Fibroblast of skin of scalp (primary cell): ENCODE data around the gene DMRT1. TPM values are rescaled to one million over a fixed set of nuclear protein-coding genes. Genes with fewer than 3 reads are reported as not detected.

ENCODE experiments used
- DNase-seq: peaks from one replicate; pipeline ENCODE4 v3.0.0-alpha.2; 2013
- polyA plus RNA-seq, 2 experiments: library from polyadenylated mRNA; unstranded; fragments of 120-200 nt; gene quantifications; one replicate each; pipeline ENCODE4 v1.2.1, GENCODE V29; 2013; ENCODE audit not compliant: insufficient read length in 2 of 2

DMRT1 gene
- polyA plus RNA-seq (2013, experiment 1 of 2; ENCODE audit: insufficient read length) = not detected
- not detected for polyA plus RNA-seq (2013, experiment 2 of 2; ENCODE audit: insufficient read length)

DNA sequence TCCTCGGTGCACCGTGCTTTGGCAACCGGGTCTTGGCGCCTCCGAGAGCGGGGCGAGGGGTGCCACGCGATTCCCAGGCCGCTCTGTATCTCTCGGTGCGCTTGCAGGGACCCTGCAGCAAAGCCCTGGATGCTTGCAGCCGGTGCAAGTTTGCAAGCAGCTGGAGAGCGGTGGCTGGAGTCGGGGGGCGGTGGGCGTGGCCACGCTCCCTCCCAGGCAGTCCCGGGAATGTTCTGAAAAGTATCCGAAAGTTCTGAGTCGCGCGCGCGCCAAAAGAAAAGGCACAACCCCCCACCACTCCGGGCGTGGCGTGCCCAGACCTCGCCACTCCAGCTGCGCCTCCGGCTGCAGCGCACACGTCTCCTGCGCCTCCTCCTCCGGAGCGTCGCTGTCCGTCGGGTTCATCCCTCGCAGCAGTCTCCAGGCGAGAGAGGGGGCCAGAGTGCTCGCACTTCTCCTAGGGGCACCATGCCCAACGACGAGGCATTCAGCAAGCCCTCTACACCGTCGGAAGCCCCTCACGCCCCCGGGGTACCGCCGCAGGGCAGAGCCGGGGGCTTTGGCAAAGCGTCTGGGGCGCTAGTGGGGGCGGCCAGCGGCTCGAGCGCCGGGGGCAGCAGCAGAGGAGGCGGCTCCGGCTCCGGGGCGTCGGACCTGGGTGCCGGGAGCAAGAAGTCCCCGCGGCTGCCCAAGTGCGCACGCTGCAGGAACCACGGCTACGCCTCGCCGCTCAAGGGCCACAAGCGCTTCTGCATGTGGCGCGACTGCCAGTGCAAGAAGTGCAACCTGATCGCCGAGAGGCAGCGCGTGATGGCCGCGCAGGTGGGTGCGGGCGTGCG, at the start of gene DMRT1:
Gene DMRT1, plus strand, starts transcription at position 327 of the 839 bp plus-strand sequence. Its CDS starts 142 bp downstream, at position 469.
- no peak for DNase-seq

DNA sequence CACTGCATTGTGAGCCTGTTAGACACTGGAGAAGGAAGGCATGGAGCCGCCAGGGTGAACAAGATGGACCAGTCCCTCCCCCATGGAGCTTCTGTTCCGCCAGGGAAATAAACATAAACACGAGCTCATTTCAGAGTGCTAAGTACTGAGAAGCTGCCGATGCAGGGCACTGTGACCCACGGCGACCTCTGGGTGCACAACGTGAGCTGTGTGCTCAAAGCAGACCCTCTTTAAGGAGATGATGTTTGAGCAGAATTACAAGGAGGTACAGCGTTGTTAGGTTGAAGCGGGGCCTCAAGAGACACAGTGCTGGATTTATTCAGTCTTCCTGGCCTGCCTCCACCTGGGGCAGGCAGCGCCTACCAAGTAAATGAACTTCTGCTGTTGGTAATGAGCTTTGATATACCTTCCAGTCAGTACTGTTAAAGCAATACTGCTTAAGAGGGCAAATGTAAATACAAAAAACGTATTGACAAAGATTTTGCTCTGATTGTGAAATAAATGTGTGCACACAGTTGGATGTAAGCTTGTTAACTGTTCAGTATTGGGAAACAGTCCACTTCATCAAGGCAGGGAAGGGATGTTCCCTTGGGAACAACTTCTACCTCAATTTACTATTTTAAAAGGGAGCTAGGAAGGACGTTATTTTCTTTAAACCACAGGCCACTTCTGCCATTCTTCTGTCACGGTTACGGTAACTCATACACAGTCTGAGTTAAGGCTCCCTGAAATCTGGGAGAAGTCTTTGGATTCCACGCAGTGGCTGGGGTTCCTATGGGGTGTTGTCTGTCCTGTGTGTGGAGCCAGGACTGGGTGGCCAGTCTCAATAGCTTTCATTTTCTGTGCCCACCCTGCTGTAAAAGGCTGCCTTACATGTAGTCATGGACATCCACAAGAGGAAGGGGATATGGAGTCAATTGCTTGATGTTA, 48.9 kb upstream of the DMRT1 start:
- DNase-seq = no peak

DNA sequence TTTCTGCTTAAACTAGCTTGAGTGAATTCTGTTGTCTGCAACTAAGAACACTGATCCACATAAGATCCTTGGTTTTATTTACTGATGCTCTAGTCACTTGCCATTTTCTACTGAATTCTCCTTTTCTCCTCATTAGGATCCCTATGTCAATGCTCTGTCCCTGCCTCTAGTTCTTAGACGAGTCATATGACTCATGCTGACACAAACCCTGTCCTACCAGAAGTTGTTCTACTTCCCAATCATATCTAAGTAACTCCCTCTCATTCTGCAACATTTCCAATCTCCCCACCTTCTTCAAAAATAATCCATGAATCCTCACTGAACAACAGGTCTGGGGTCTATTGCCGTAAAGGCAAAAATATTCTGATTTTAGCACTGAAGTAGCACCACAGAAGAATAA, 47.1 kb upstream of the DMRT1 start:
- no peak for DNase-seq

DNA sequence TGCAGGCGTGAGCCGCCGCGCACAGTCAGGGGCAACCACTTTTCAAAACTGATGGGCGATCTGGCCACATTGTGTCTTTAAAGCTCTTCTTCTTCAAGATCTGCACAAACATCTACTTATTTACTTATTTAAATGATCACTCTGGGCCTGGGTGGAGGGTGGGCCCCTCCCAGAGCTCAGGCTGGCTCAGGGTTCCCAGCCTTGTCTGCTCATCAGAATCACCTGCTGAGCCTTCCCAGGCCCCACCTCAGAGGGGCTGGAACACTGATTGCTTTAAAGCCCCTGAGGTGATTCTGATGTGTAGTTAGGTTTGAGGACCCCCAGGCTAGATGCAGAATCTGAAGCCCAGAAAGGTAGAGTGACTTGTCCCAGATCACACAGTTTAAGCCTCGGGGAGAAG, 45.6 kb upstream of the DMRT1 start:
- DNase-seq = no peak

DNA sequence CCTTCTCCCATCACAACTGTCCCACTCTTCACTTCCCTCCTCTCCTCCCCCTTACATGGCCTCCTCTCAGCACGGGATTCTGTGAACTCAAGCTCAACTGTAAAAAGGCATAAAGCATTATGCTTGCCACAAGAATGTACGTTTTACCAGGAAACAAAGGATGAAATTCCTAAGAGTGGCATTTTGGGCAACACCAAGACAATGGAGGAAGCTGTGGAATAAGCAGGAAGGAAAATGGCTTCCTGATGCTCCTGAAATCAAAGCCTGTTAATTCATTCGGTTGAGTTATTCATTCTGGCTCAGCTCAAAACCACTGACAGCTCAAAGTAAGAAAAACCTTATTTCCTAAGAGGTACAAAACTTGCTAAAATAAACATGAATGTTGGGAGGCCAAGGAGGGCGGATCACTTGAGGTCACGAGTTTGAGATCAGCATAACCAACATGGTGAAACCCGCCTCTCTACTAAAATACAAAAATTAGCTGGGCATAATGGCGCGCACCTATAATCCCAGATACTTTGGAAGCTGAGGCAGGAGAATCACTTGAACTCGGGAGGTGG, 40.8 kb upstream of the DMRT1 start:
- no peak for DNase-seq

DNA sequence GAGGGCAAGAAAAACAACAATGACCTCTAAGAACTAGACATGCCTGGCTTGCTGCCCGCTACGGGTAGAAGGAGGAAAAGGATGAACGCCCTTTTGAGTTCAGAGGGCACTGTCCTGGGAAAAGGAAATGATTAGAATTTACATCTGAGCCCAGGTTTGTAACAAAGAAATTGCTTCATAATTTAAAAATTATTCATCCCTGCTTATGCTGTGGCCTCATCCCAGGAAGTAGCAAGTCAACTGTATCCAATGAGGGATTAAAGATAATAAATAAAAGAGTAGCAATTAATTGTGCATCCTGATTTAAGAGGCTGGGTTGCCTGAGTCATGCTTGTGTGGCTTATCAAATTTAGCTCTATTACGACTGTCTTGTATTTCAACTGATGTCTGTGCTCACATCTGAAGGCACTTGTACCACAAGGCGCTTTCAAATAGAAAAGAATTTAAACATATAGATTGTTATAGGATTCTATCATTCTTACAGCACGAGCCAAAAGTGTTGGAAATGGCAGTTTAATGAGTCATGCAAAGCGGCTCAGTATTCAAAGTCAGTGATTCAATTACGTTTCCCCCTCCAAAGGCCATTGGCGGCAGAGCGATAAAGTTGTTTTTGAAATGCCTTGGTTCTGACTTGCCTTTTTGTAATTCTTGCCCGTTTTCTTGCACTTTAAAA, 40.0 kb upstream of the DMRT1 start:
- DNase-seq = peak; percentile 73

DNA sequence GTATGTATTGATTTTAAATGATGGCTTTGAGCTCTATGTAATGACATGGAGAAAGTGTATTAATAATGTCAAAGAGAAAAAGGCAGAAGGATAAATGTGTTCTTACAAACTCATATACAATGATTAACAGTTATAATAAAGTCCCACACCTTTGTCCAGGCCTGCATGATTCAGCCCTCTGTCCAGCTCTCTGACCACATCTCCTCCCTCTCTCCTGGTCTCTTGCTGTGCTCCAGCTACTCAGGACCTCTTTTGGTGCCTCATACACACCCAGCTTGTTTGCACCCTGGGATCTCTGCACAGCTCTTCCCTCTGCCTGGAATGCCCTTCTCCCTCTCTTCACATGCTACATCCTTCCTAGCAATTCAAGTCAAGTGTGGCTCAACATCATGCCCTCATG, 37.5 kb upstream of the DMRT1 start:
- no peak for DNase-seq

DNA sequence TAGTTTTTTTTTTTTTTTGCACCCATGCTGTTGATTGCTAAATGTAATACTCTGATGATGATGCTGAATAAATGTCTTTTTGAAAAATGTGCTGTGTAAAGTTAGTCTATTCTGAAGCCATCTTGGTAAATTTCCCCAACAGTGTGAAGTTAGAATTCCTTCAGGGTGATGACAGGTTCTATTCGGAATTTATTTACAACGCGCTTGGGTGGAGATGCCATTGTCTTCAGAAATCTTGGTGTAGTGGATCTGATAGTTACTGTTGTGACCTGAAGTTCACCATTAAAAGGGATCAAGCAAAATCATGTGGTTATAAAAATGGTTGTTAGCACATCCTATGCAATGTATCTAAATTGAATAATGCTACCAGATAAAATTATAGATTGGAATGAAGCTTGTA, 36.3 kb upstream of the DMRT1 start:
- DNase-seq = no peak

DNA sequence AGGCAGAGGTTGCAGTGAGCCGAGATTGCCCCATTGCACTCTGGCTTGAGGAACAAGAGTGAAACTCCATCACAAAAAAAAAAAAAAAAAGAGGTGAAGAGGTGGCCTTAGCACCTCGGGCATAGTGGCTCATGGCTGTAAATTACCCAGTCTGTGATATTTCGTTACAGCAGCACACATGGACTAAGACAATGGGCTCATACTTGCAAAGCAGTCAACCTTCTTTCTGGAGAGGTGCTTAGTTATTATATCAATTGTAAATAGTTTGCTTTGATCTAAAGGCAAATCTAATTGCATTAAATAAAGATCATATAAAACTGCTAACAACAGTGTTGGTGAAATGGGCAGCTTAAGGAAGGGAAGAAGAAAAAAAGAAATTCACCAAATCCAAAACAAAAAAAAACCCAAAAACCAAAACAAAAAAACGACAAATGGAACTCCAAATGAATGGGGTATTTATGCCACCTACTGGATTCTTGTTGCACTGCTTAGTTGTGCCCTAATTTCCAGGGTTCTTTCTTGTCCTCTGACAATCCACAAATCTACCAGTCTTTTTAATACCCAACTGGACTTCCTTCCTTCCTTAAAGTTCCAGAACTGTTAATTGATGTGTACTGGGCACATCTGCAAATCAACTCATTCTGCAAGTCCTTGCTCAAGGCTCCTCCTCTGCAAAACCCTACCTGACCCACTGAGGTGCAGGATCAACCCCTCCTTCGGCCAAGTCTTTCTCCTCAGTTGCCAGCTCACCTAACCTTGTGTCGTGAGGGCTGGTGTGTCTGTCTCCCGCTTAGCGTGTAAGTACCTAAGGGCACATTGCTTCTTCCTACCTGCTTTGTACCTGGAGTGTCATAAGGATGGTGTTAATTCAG, 35.0 kb upstream of the DMRT1 start:
- DNase-seq = peak; percentile 37

DNA sequence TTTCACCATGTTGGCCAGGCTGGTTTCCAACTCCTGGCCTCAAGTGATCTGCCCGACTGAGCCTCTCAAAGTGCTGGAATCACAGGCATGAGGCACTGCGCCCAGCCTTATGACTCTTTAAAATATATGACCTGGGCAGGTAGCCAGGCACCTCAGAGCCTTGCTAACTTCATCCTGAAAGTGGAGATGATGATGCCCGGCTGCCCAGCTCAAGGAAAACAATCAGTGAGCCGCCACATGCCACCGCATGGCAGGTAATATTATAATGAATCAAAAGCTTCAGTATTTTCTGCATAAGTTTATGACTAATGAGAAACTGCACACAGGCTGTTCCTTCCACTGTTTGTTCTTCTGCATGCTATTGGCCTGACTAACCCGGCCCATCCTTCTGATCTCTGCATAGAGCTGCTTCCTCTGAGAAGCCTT, 30.4 kb upstream of the DMRT1 start:
- DNase-seq = no peak

DNA sequence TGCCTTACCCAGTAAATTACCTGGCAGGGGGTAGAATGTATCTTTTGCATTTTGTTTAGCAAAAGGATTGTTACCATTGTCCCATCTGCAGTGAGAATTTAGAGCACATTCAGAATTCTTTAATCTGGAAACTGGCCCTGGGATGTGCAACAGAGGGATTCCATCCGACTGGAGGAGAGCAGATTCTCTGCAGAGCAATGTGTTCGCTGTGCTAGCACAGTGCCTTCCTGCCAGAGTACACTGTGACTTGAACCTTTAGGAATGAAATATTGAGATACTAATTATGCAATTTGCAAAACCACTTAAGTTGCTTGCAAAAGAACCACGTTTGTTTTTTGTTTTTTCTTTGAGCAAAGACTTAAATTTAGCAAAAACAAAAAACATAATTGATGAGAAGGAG, 22.5 kb upstream of the DMRT1 start:
- no peak for DNase-seq

DNA sequence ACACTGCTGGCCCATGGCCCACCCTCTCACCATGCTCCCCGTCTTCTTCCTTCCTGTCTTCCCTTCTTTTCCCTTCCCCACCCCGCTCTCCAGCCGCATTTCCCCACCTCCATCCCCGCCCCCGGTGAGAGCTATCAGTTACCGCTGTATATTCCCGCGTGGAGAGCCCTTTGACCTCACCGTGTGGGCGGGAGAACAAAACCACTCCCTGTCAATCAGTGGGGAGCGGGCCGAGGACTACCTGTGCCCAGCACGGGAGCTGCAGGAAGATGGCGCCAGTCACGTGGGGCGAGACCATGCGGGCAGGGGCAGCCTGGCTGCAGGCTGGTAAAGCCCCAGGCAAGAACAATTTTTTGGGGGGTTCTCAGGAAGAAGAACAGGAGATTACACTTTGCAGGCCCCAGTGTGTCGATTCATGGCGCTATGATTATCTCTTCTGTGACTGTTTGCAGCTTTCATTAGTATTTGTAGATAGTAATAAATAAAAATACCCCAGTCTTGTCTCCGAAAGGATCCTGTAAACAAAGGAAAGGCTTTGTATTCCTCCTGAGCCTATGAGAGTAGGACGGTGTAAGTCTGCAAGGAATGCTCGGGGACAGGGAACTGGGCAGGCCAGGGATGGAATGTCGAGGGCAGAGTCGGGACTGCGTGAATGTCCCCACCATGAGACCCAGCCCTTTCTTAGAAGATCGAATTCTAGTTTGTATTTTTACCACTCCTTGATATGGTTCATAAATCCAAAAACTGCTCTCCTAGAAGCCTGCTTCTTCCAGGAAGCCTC, 14.8 kb upstream of the DMRT1 start:
- no peak for DNase-seq

DNA sequence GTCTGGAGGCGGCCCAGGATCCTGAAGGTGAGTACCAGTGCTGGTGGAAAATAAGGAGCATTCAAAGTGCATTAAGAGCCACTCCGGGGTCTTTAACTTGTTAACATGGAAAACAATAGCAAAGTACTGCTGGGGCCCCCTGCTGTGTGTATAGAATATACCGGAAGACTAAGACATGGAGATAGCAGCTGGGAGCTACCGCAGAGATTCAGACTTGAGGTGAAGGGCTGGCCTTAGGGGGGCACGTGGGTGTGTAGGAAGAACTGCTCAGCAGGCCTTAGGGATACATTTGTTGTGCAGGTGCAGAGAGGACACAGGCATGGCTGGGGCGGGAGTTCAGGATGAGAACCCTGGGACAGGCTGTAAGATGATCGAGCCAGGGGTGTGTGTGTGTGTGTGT, 1.2 kb upstream of the DMRT1 start:
- DNase-seq = no peak

DNA sequence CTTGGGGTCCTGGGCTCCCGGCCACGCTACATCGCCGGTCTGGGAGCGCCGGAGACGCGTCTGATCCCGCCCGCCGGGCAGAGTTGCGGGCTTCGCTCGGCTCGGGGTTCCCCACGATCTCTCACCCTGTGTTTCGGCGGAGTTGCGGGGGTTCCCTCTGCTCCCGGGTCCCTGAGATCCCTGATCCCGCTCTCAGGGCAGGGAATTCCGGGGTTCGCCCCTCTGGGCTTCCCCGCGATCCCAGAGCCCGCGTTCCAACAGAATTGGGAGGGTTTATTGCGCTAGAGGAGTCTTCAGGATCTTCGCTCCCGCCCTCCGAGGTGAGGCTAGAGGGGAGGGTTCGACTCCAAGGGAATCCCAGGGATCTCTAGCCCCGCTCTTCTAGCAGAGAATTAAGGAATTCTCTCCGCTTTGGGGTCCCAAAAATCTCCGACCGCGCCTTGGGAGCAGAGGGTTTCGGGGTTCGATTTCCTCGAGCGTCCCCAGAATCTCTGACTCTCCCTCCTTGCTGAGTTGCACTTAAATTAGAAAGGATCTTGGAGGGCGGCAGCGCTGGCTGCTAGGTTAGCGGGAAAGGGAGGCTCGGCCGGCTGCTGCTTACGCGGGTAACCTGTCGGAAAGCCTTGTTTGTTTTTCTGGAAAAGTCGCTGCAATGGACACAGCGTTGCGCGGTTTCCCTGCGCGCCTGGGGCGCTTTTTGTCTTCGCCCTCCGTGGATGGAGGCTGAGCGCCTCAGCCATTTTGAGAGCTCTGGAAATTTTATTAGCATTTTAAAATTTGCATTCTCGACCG, 1.3 kb downstream of the DMRT1 start:
- no peak for DNase-seq

DNA sequence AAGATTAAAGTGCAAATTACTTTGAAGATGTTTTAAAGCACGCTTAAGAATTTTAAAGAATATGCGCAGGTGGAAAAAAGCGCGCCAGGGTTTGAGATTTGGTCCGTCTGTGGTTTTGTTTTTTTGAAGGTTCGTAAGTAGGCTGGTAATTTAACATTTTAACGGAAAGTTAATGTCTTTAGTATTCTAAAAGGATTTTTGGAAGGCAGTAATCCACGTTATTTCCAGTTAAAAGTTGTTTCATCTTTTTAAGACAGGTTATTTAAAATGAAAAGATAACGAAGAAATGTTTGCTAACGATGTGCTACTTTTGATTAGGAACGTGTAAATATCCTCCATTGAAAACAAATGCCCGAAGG, 1.9 kb downstream of the DMRT1 start:
- no peak for DNase-seq

DNA sequence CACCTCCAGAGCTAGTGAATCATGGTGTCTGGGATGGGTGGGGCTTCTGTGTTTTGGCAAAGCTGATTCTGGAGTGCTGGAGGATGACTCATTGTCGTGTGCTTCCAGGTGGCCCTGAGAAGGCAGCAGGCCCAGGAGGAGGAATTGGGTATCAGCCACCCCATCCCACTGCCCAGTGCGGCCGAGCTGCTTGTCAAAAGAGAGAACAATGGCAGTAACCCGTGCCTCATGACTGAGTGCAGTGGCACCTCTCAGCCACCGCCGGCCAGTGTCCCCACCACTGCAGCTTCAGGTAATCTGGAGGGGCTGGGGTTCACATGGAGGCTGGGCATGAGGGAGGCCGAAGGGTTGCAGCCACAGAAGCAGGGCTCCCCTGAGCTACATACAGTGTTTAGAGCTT, 5.4 kb downstream of the DMRT1 start:
- no peak for DNase-seq

DNA sequence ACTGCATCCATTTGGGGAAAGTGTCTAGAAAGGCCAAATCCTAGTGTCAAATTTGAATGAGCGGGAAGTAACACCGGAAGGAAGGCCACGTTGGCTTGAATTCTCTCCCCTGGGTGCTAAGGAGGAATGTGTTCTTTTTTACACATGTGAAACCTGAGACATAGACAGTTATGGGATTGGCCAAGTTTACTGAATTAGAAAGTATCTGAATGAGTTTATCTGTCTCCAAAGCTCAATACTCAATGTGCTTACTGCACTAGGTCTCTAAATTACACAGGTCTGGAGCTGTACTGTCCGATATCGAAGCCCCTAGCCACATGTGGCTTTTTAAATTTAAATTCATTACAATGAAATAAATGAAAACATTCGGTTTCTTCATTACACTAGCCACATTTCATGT, 6.0 kb downstream of the DMRT1 start:
- DNase-seq = no peak

DNA sequence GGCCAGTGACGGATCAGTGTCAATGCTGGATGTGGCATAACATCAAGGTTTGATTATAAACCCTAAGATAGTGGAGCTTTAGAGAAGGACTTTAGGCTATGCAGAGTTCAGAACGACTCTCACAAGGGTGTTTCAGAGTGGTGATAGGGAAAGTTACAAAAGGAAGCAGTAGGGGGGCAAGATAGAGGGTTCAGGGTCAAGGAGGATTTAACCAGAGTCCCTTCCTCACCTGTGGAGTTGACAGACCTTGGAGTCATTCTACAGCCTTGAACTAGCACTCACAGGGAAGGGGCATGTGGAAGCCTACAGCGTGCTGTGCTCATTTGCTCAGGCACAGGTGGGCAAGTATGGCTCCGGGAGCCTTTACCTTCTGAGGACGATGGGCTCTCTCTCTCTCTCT, 7.9 kb downstream of the DMRT1 start:
- DNase-seq = no peak

DNA sequence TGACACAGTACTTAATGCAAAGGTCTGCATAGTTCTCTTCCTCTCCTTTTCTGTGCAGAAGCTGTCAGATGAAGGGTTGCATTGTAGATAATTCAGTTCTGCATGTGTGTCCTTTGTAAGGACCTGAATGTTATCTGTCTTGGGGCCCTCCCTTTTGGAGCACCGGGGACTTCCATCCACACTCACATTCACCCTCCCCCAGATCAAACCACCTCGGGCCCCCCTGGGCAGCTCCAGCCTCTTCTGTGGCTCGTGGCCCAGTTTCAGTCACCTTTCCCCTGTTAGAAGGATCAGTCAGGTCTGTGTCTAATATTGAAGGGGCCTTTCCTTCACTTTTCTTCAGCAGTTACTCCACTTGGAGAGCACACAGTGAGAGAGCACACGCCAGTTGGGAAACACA, 11.0 kb downstream of the DMRT1 start:
- DNase-seq = no peak

DNA sequence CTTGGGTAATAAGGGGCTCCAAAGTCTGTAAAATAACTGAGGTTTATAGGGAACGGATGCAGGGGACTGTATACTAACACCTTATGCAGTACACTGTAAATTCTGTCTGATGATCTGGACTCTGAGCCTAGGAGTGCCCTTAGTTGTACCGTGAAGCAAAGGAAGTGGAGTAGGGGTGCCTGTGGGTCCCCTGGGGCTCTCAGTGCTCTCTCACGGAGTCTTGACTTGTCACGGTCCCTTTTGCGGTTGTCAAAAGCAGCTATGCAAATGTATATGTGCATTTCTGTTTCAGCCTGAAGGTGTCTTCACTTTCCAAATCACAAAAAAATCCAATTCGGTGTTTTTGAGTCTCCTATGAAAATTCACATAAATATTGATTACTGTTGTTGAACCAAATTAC, 17.8 kb downstream of the DMRT1 start:
- no peak for DNase-seq
